ENCODE data around the gene KLHDC3. TPM values are rescaled to one million over a fixed set of nuclear protein-coding genes. Genes with fewer than 3 reads are reported as not detected.
A peak's percentile ranks its signal among the peaks of the same experiment; 100 is the strongest.

KLHDC3 gene
- total and polyA plus RNA-seq, 11 donors: 79.4 to 180 (median 102) TPM

GRCh38 chr6:43053545-43054205, 39.6 kb downstream of the KLHDC3 start, which contains the start of gene CUL7:
Gene CUL7 (minus strand): TSS chr6:43053851. CDS start chr6:43052788, 1,063 bp downstream.
- ATAC-seq: peak; percentile 92 to 97 (median 96)
- peak within 1 kb of the TSS; percentile 81 to 97 (median 94) for H3K27ac ChIP-seq
- peak; percentile 93 to 96 (median 96) for DNase-seq
- H3K4me1 ChIP-seq: peaks cover 0 to 34% (median 18%) of the 10 kb centered on the region in 12 donors
- H3K27me3 ChIP-seq: no peaks in the 10 kb centered on the region
- TF ChIP-seq CTCF (IDR thresholded peaks at IDR 0.05) (peak in 3 of 12 donors; percentile 3 to 12 (median 7)), POLR2A (IDR thresholded peaks at IDR 0.05) (peak in 1 of 2 donors; percentile 83)
- 1 to 7% (median 2%) methylated on average over 14 to 45 of the region's 45 CpGs for WGBS, 4 donors
- peaks cover 0 to 53% (median 46%) of the 10 kb centered on the region in 9 donors for H3K36me3 ChIP-seq
- H3K4me3 ChIP-seq: peak within 1 kb of the TSS; percentile 36 to 87 (median 74)
- H3K9me3 ChIP-seq: no peaks in the 10 kb centered on the region
- intact Hi-C loops (cut with DNase I): loop anchor here in 6 of 10 donors (2.0 to 10.0 kb wide), 5 partner anchors 33 to 151 kb away; partner anchors contain the start of gene RRP36 (in 1 of the 6)

- Histone ChIP-seq H3K9me3 (no peaks in the 10 kb centered on the region), H3K4me3 (peak overlapping the region in 11 of 12 donors; percentile 59 to 87 (median 74)), H3K36me3 (peaks cover 0 to 46% (median 40%) of the 10 kb centered on the region in 9 donors), H3K27ac (peak overlapping the region; percentile 81 to 97 (median 94)), H3K4me1 (peaks cover 0 to 35% (median 20%) of the 10 kb centered on the region in 12 donors), H3K27me3 (no peaks in the 10 kb centered on the region)
- TF ChIP-seq POLR2A (IDR thresholded peaks at IDR 0.05): no peak
- no peak for TF ChIP-seq CTCF (IDR thresholded peaks at IDR 0.05)
- ATAC-seq (no peak), DNase-seq (no peak)
- intact Hi-C loops (cut with DNase I): loop anchor here in 6 of 10 donors (5.0 to 10.0 kb wide), 4 partner anchors 37 to 152 kb away; no protein-coding TSS in a partner anchor
- WGBS, 4 donors: 60 to 68% (median 66%) methylated on average over 17 of the region's 17 CpGs
These were observed 40.3 kb downstream of the KLHDC3 start for GRCh38 chr6:43054206-43054943.

- Histone ChIP-seq H3K27ac (no peak overlapping the region), H3K36me3 (peaks cover 0 to 37% (median 31%) of the 10 kb centered on the region in 9 donors), H3K27me3 (no peaks in the 10 kb centered on the region), H3K4me1 (peaks cover 0 to 46% (median 28%) of the 10 kb centered on the region in 12 donors), H3K4me3 (no peak overlapping the region), H3K9me3 (no peaks in the 10 kb centered on the region)
- 88 to 90% (median 88%) methylated on average over 8 of the region's 8 CpGs for WGBS, 4 donors
- no peak for TF ChIP-seq POLR2A (IDR thresholded peaks at IDR 0.05)
- TF ChIP-seq CTCF (IDR thresholded peaks at IDR 0.05): no peak
- intact Hi-C loops (cut with DNase I): loop anchor here in 3 of 10 donors (2.0 to 10.0 kb wide), 3 partner anchors 41 to 151 kb away; partner anchors contain the start of genes KLHDC3 (in 1 of the 3) and SRF (in 1 of the 3)
- ATAC-seq (no peak), DNase-seq (no peak)
These were observed 41.9 kb downstream of the KLHDC3 start for GRCh38 chr6:43055966-43056365.

Measured in heart left ventricle (tissue), 16 donors.